ENCODE data around the gene MUSK. TPM values are rescaled to one million over a fixed set of nuclear protein-coding genes. Genes with fewer than 3 reads are reported as not detected.
A peak's percentile ranks its signal among the peaks of the same experiment; 100 is the strongest.

MUSK gene
- total and polyA plus RNA-seq, 2 of the 4 experiments (the other 2 are of a cell fraction) = 0.07 to 0.18 TPM

GRCh38 chr9:110753731-110754231 lies 85.2 kb downstream of the MUSK start:
- DNase-seq = peak; percentile 77
- no peak overlapping the region for H3K9ac ChIP-seq (ENCODE audit: low read depth, low read length)

More at GRCh38 chr9:110753731-110754231, 85.2 kb downstream of the MUSK start:
- Histone ChIP-seq H3K56ac (ENCODE audit: extremely low read depth, insufficient read depth, low read length) (peak overlapping the region; percentile 34; the same call in 1 of the 2 replicates), H3K23ac (ENCODE audit: low read depth, low read length) (peak overlapping the region; percentile 97; the same call in 1 of the 2 replicates), H3K79me1 (ENCODE audit: low read depth in 1 of 2, low read length in 2 of 2) (peaks cover 3 to 12% of the 10 kb centered on the region in 2 experiments; a peak in 1 of 4 replicates), H3K27me3 (ENCODE audit: control insufficient read depth, insufficient read depth, low read length) (no peaks in the 10 kb centered on the region), H3K4me2 (ENCODE audit: low read depth, low read length) (no peak overlapping the region), H3K9me3 (ENCODE audit: control insufficient read depth, insufficient read depth, low read length) (no peaks in the 10 kb centered on the region; the same call in 1 of the 2 replicates), H3K36me3 (ENCODE audit: control insufficient read depth, insufficient read depth, low read length) (no peaks in the 10 kb centered on the region), H3K4me1 (ENCODE audit: control insufficient read depth, insufficient read depth, low read length) (peaks cover 12% of the 10 kb centered on the region), H4K20me1 (ENCODE audit: insufficient read depth, low read length) (no peaks in the 10 kb centered on the region), H2AFZ (replicated peaks; ENCODE audit: low read length, poor library complexity) (no peak overlapping the region), H4K5ac (ENCODE audit: low read depth, low read length) (peak overlapping the region; percentile 62; the same call in 1 of the 2 replicates), H2BK15ac (ENCODE audit: low read depth, low read length) (peak overlapping the region; percentile 27), H2AK5ac (ENCODE audit: low read depth, low read length) (peak overlapping the region; percentile 96), H2BK5ac (ENCODE audit: low read depth, low read length, poor library complexity, severe bottlenecking) (peak overlapping the region; percentile 85), H4K8ac (ENCODE audit: low read depth in 2 of 2, low read length in 2 of 2) (peak overlapping the region; percentile 52 to 93), H2AK9ac (replicated peaks; ENCODE audit: low read depth, low read length, poor library complexity) (no peak overlapping the region), H3K14ac (replicated peaks; ENCODE audit: low read depth, low read length) (peak overlapping the region; percentile 93), H3K9me1 (ENCODE audit: insufficient read depth, low read length) (peaks cover 16% of the 10 kb centered on the region), H3K27ac (ENCODE audit: insufficient read depth, low read length) (peak overlapping the region; percentile 46; the same call in 1 of the 2 replicates), H2BK20ac (ENCODE audit: low read depth, low read length) (peak overlapping the region; percentile 99), H2BK120ac (ENCODE audit: low read depth, low read length) (peak overlapping the region; percentile 98), H3K4me3 (ENCODE audit: insufficient read depth, low read depth, low read length) (no peak overlapping the region), H3K18ac (ENCODE audit: low read depth, low read length) (peak overlapping the region; percentile 98), H3K4ac (ENCODE audit: low read depth, low read length) (peak overlapping the region; percentile 98; the same call in 1 of the 2 replicates), H4K91ac (ENCODE audit: insufficient read depth, low read depth, low read length) (peak overlapping the region; percentile 88; the same call in 1 of the 2 replicates)
- no TSS peak for BruUV-seq (replicated peaks)
- TF ChIP-seq FOS (IDR thresholded peaks at IDR 0.05; ENCODE audit: low read depth, low read length) = no peak
- TF ChIP-seq CEBPB (IDR thresholded peaks at IDR 0.05; ENCODE audit: low read depth, low read length) = peak; percentile 39
- intact Hi-C loops (cut with micrococcal nuclease) (no loop called here), dilution Hi-C loops (cut with HindIII; ENCODE audit: low sequenced_read_pairs, unreplicated experiment) (no loop called here), in situ Hi-C loops (cut with MboI; ENCODE audit: low sequenced_read_pairs) (no loop called here)
- WGBS, 2 experiments (ENCODE audit: extremely low coverage in 2 of 2, insufficient read length in 1 of 2) = no CpG with 5 or more reads among the region's 1 CpG
- no peak for ATAC-seq (ENCODE audit: low read depth)
- ChIA-PET POLR2A (ENCODE audit: unreplicated experiment) (no interaction called here), CTCF (interaction anchor here (0.8 kb wide), 1 partner anchor 165 kb away, joined by 3 read pairs; no protein-coding TSS in a partner anchor)

Data from IMR-90 (cell line).